A673 (cell line): ENCODE data around the gene ADAMTS12. TPM values are rescaled to one million over a fixed set of nuclear protein-coding genes. Genes with fewer than 3 reads are reported as not detected.

Experiments used
- BruUV-seq: library from RNA; stranded (reverse); fragments of 400-500 nt; replicated peaks from 2 replicates; lab custom pipeline; 2021; lab: Mats Ljungman, UMichigan
- CTCF ChIA-PET: fragments of 300-600 bp; sonication (Branson Sonifier 250); formaldehyde crosslinking; loops from one replicate; lab custom pipeline; 2022; ENCODE audit warnings: antibody characterized with exemption; lab: Charles Lee
- POLR2A ChIA-PET: fragments of 300-600 bp; sonication (Branson Sonifier 250); formaldehyde crosslinking; loops from one replicate; lab custom pipeline; 2022; ENCODE audit warnings: antibody characterized with exemption; ENCODE audit not compliant: low non-redundant PET; lab: Charles Lee
- DNase-seq: peaks from one replicate; pipeline ENCODE4 v3.0.0-alpha.2; 2015; ENCODE audit warnings: low spot score
- H3K27ac ChIP-seq: fragments of 200-600 bp; sonication (generic); 2 replicates; pipeline ENCODE4 v1.5.1; 2016; ENCODE audit warnings: mixed run types, low read depth, mild to moderate bottlenecking, mixed read lengths, antibody characterized with exemption, low read length; ENCODE audit not compliant: poor library complexity, severe bottlenecking
- H3K27me3 ChIP-seq: fragments of 200-600 bp; sonication (generic); replicated peaks from 2 replicates; pipeline ENCODE4 v1.6.1; 2017; ENCODE audit warnings: mixed run types, low read depth, mild to moderate bottlenecking, mixed read lengths, antibody characterized with exemption, low read length; ENCODE audit not compliant: insufficient read depth, poor library complexity
- H3K36me3 ChIP-seq: fragments of 200-600 bp; sonication (generic); 2 replicates; pipeline ENCODE4 v1.6.1; 2016; ENCODE audit warnings: mixed run types, mild to moderate bottlenecking, mixed read lengths, antibody characterized with exemption, low read length; ENCODE audit not compliant: insufficient read depth, poor library complexity, severe bottlenecking
- H3K4me1 ChIP-seq: fragments of 200-600 bp; sonication (generic); 2 replicates; pipeline ENCODE4 v1.6.1; 2017; ENCODE audit warnings: mixed run types, mild to moderate bottlenecking, mixed read lengths, antibody characterized with exemption, low read length; ENCODE audit not compliant: insufficient read depth, poor library complexity, severe bottlenecking
- H3K4me3 ChIP-seq: fragments of 200-600 bp; sonication (generic); 2 replicates; pipeline ENCODE4 v1.5.1; 2016; ENCODE audit warnings: low read depth, mixed run types, mild to moderate bottlenecking, mixed read lengths, low read length; ENCODE audit not compliant: poor library complexity, severe bottlenecking
- H3K9me3 ChIP-seq: fragments of 200-600 bp; sonication (generic); 2 replicates; pipeline ENCODE4 v1.6.1; 2016; ENCODE audit warnings: mixed run types, low read depth, mild to moderate bottlenecking, mixed read lengths, antibody characterized with exemption, low read length; ENCODE audit not compliant: poor library complexity, severe bottlenecking
- CTCF ChIP-seq: fragments of 300-800, 200-600 bp; sonication (generic); conservative IDR thresholded peaks from 2 replicates; pipeline ENCODE4 v1.5.1; 2017; ENCODE audit warnings: low read depth, mild to moderate bottlenecking, antibody characterized with exemption, low read length, moderate library complexity, mixed read lengths
- EZH2 ChIP-seq: fragments of 200-600 bp; sonication (generic); IDR thresholded peaks from 2 replicates; pipeline ENCODE4 v1.6.1; 2017; ENCODE audit warnings: borderline replicate concordance, low read depth, mild to moderate bottlenecking, mixed read lengths, antibody characterized with exemption, low read length; ENCODE audit not compliant: poor library complexity, severe bottlenecking
- intact Hi-C: fragments of 100-400 bp; cut with micrococcal nuclease; formaldehyde crosslinking; loops from one replicate; pipeline ENCODE4 v1.10.0; 2022; ENCODE audit not compliant: unreplicated experiment
- total RNA-seq: library from RNA; stranded (reverse); gene quantifications from 2 replicates; pipeline ENCODE4 v1.2.3, GENCODE V29; 2021

The ADAMTS12 gene
- total RNA-seq, 1 experiment from 2014 or later, result 0.84 TPM

DNA sequence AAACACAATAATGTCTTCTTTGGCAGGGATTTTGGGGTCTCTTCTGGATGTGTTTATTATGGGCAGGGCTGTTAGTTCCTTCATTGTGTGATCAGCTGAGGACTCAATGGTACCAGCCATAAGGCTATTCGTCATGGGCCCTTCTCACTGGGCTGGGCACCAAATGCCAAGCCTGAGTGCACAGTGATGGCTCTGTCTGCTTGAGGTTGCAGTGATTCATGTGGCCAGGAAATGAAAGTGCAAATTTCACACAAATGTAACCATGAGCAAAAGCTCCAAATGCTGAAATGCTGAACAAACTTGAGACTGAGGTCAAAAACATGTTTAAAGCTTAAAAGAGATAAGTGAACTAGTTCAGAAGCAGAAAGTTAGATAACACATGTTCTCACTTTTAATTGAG lies 260.0 kb downstream of the ADAMTS12 start:
- H3K9me3 ChIP-seq, result no peaks in the 10 kb centered on the region
- ChIA-PET POLR2A (no interaction called here), CTCF (no interaction called here)
- intact Hi-C loops, result no loop called here
- H3K4me3 ChIP-seq, result no peak overlapping the region
- no TSS peak for BruUV-seq
- H3K4me1 ChIP-seq, result no peaks in the 10 kb centered on the region
- no peaks in the 10 kb centered on the region for H3K36me3 ChIP-seq
- DNase-seq, result no peak
- no peak overlapping the region for H3K27ac ChIP-seq
- peaks cover 4% of the 10 kb centered on the region for H3K27me3 ChIP-seq
- TF ChIP-seq CTCF, result no peak
- no peak for TF ChIP-seq EZH2

- POLR2A ChIA-PET, result no interaction called here
- H3K4me1 ChIP-seq, result no peaks in the 10 kb centered on the region
- intact Hi-C loops, result no loop called here
- no peak for DNase-seq
- no TSS peak for BruUV-seq
- TF ChIP-seq EZH2, result no peak
- no peak for TF ChIP-seq CTCF
- H3K27ac ChIP-seq, result no peak overlapping the region
- no peaks in the 10 kb centered on the region for H3K9me3 ChIP-seq
- H3K27me3 ChIP-seq, result peaks cover 4% of the 10 kb centered on the region
- H3K36me3 ChIP-seq, result no peaks in the 10 kb centered on the region
- no peak overlapping the region for H3K4me3 ChIP-seq
- CTCF ChIA-PET, result no interaction called here
Measured at GRCh38 chr5:33631139-33631538, 260.7 kb downstream of the ADAMTS12 start.

- POLR2A ChIA-PET, result no interaction called here
- Histone ChIP-seq H3K27ac (no peak overlapping the region), H3K27me3 (peaks cover 4% of the 10 kb centered on the region), H3K9me3 (no peaks in the 10 kb centered on the region), H3K4me3 (no peak overlapping the region), H3K36me3 (no peaks in the 10 kb centered on the region), H3K4me1 (no peaks in the 10 kb centered on the region)
- CTCF ChIA-PET, result no interaction called here
- no TSS peak for BruUV-seq
- DNase-seq, result no peak
- no peak for TF ChIP-seq EZH2
- TF ChIP-seq CTCF, result no peak
- intact Hi-C loops, result no loop called here
Measured at GRCh38 chr5:33629999-33630398, 261.8 kb downstream of the ADAMTS12 start.
